HL-60 (cell line): ENCODE measurements around the gene SPIRE2.

Experiments used
- DNase-seq, 2 experiments: peaks; one replicate each; pipeline ENCODE4 v3.0.0-alpha.2; 2010 to 2020; ENCODE audit warnings: low read depth in 1 of 2, low spot score in 1 of 2
- H3K27ac ChIP-seq: fragments of 250-450 bp; sonication (Bioruptor Pico); replicated peaks from 2 replicates; pipeline ENCODE4 v1.5.1; 2020; ENCODE audit warnings: mild to moderate bottlenecking, moderate library complexity
- H3K27me3 ChIP-seq: fragments of 250-450 bp; sonication (Bioruptor Pico); 2 replicates; pipeline ENCODE4 v1.5.1; 2021; ENCODE audit warnings: mild to moderate bottlenecking, moderate library complexity; ENCODE audit not compliant: insufficient read depth, poor library complexity, severe bottlenecking
- H3K4me3 ChIP-seq: replicated peaks from 2 replicates; pipeline ENCODE4 v1.5.1; 2011; ENCODE audit warnings: mild to moderate bottlenecking, control low read depth, low read length; ENCODE audit not compliant: insufficient read depth
- GABPA ChIP-seq: IDR thresholded peaks from 2 replicates; pipeline ENCODE4 v1.6.1; 2012; ENCODE audit warnings: low read depth
- POLR2AphosphoS5 ChIP-seq: IDR thresholded peaks from 2 replicates; pipeline ENCODE4 v1.6.1; 2012; ENCODE audit warnings: low read depth
- SPI1 ChIP-seq: IDR thresholded peaks from 2 replicates; pipeline ENCODE4 v1.6.1; 2012; ENCODE audit warnings: low read depth, mild to moderate bottlenecking, borderline replicate concordance
- TF ChIP-seq, protein P1 (sequence below): IDR thresholded peaks from 2 replicates; pipeline ENCODE4 v1.6.1; 2012; ENCODE audit warnings: low read depth; ENCODE audit not compliant: insufficient replicate concordance
- TF ChIP-seq, protein P2 (sequence below): IDR thresholded peaks from one replicate; pipeline ENCODE4 v1.5.1; 2011; ENCODE audit warnings: low read length, control low read depth, inconsistent platforms; ENCODE audit not compliant: insufficient read depth

The SPIRE2 gene

DNA sequence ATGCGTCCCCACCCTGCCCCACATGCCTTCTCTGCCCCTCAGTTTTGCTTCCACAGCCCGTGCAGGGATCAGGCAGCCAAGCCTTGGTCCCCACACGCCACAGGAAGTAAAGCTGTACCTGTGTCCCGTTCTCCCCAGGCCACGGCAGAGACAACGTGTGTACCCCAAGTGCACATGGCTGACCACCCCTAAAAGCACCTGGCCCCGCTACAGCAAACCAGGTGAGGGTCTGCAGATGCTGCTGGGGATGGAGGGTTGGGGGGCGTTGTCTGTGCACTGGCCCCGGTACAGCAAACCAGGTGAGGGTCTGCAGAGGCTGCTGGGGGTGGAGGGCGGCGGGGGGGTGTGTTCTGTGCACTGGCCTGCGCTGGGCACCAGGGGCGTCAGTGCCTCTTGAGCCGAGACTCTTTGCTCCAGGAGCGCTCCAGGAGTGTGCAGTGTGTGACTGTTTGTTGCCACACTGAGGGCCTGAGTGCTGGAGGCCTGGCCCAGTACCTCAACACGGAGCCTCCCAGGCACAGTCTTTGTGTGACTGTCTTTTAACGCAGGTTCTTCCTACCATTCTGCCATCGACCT, 63.9 kb downstream of the SPIRE2 start:
- Histone ChIP-seq H3K4me3 (no peak overlapping the region), H3K27ac (no peak overlapping the region), H3K27me3 (no peaks in the 10 kb centered on the region)
- no peak for TF ChIP-seq GABPA
- TF ChIP-seq, protein P1, sequence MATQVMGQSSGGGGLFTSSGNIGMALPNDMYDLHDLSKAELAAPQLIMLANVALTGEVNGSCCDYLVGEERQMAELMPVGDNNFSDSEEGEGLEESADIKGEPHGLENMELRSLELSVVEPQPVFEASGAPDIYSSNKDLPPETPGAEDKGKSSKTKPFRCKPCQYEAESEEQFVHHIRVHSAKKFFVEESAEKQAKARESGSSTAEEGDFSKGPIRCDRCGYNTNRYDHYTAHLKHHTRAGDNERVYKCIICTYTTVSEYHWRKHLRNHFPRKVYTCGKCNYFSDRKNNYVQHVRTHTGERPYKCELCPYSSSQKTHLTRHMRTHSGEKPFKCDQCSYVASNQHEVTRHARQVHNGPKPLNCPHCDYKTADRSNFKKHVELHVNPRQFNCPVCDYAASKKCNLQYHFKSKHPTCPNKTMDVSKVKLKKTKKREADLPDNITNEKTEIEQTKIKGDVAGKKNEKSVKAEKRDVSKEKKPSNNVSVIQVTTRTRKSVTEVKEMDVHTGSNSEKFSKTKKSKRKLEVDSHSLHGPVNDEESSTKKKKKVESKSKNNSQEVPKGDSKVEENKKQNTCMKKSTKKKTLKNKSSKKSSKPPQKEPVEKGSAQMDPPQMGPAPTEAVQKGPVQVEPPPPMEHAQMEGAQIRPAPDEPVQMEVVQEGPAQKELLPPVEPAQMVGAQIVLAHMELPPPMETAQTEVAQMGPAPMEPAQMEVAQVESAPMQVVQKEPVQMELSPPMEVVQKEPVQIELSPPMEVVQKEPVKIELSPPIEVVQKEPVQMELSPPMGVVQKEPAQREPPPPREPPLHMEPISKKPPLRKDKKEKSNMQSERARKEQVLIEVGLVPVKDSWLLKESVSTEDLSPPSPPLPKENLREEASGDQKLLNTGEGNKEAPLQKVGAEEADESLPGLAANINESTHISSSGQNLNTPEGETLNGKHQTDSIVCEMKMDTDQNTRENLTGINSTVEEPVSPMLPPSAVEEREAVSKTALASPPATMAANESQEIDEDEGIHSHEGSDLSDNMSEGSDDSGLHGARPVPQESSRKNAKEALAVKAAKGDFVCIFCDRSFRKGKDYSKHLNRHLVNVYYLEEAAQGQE, result no peak
- no peak for TF ChIP-seq POLR2AphosphoS5
- TF ChIP-seq SPI1, result no peak
- TF ChIP-seq, protein P2, sequence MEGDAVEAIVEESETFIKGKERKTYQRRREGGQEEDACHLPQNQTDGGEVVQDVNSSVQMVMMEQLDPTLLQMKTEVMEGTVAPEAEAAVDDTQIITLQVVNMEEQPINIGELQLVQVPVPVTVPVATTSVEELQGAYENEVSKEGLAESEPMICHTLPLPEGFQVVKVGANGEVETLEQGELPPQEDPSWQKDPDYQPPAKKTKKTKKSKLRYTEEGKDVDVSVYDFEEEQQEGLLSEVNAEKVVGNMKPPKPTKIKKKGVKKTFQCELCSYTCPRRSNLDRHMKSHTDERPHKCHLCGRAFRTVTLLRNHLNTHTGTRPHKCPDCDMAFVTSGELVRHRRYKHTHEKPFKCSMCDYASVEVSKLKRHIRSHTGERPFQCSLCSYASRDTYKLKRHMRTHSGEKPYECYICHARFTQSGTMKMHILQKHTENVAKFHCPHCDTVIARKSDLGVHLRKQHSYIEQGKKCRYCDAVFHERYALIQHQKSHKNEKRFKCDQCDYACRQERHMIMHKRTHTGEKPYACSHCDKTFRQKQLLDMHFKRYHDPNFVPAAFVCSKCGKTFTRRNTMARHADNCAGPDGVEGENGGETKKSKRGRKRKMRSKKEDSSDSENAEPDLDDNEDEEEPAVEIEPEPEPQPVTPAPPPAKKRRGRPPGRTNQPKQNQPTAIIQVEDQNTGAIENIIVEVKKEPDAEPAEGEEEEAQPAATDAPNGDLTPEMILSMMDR, result no peak
- DNase-seq, result no peak

DNA sequence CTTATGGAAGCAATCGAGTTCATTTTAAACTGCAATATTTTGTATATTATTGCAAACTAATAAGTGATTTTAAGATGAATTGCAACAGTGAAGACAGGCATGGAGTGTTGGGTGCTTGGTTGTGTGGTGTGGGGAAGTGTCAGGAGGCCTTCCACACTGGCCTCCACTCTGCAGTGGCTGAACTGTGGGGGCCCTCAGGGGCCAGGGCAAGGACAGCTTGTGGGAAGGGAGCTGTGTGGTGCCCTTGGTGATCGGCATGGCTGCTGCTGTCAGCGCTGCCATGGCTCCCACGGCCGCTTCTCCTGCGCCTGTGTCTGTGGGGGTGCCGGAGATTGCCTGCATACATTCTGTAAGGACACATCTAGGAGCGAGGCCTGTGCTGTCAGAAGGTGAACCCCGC, 64.4 kb downstream of the SPIRE2 start:
- TF ChIP-seq, protein P1, result no peak

DNA sequence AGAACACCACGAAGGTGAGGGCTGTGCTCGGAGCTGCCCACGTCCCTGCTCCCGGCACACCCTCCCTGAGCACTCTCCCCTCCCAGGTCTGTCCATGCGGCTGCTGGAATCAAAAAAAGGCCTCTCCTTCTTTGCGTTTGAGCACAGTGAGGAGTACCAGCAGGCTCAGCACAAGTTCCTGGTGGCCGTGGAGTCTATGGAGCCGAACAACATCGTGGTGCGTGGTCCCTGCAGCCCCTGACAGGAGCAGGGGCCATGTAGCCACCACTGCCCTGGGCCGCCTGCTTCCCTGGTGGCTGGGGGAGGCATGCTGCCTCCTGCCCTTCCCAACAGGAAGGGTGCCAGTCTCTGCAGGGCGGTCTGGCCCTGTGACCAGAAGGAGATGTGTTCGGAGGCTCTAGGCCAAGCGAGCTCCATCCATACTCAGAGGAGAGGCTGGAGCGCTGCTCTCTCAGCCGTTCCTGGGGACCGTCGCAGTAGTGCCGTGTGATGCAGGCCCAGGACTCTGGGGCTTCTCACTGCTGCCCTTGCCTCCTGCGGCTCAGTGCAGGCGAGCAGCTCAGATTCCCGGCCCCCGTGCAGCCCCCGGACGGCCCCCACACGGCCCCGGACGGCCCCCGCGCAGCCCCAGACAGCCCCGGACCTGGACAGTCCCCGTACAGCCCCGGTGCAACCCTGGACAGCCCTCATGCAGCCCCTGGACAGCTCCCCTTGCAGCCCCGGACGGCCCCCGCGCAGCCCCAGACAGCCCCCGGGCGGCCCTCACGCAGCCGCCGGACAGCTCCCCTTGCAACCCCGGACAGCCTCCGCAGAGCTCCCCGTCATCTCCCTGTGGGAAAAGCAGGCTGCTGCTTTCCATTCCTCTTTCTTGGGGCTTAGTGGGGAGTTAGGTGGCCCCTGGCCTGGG, 65.6 kb downstream of the SPIRE2 start:
- no peak for TF ChIP-seq GABPA
- TF ChIP-seq, protein P1, result no peak
- TF ChIP-seq POLR2AphosphoS5, result no peak
- TF ChIP-seq, protein P2, result no peak
- TF ChIP-seq SPI1, result no peak
- H3K27ac ChIP-seq, result no peak overlapping the region
- no peak for DNase-seq

More for the DNA sequence above, 64.4 kb downstream of the SPIRE2 start:
- no peak for DNase-seq
- H3K27me3 ChIP-seq, result no peaks in the 10 kb centered on the region
- no peak overlapping the region for H3K27ac ChIP-seq
- H3K4me3 ChIP-seq, result no peak overlapping the region

More for the DNA sequence above, 65.6 kb downstream of the SPIRE2 start:
- no peaks in the 10 kb centered on the region for H3K27me3 ChIP-seq
- H3K4me3 ChIP-seq, result no peak overlapping the region
